ENCODE measurements around the gene ELOVL6.

Gene ELOVL6

DNA sequence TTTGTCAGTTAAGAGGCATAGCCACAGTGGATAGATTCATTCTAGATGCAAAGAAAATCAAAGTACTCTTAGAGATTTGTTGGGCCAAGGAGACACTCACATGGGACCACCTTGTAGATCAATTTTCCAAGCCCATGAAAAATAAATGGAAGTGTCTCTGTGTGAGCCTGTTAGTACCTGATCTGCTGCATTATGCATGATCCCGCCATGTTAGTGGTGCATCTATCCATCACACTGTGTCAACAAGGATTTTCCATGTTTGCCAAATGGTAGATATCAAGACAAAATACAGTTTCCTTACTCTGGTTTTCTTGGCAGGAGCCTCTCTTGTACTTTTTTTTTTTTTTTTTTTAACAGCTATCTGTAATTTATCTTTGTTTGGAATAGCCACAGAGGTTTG is 173.4 kb downstream of the ELOVL6 start:
- TF ChIP-seq CTCF (conservative IDR thresholded peaks at IDR 0.05; ENCODE audit: low read depth): no peak
- no peak overlapping the region for H3K27ac ChIP-seq
- POLR2A ChIA-PET (ENCODE audit: low non-redundant PET): no interaction called here
- no peak for DNase-seq (ENCODE audit: low spot score)
- CTCF ChIA-PET: no interaction called here

DNA sequence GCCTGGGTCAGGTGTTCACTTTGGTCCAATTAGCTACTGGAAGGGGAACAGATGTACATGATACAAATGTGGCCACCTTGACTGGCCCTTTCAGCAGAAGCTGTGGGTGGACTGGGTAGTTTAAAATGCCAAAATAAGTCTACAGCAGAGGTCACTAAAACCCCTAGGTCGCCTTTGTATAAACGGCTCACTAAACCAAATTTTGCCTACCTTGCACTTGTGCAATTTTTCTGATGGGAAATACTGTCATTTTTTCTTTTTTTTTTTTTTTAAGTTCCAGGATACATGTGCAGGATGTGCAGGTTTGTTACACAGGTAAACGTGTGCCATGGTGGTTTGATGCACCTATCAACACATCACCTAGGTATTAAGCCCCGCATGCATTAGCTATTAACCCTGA is 176.0 kb downstream of the ELOVL6 start:
- no peak for DNase-seq (ENCODE audit: low spot score)
- no peak for TF ChIP-seq CTCF (conservative IDR thresholded peaks at IDR 0.05; ENCODE audit: low read depth)
- ChIA-PET POLR2A (ENCODE audit: low non-redundant PET) (no interaction called here), CTCF (interaction anchor here (0.6 kb wide), 1 partner anchor 192 kb away, joined by 3 read pairs; no protein-coding TSS in a partner anchor)
- H3K27ac ChIP-seq: no peak overlapping the region

- ChIA-PET POLR2A (ENCODE audit: low non-redundant PET) (no interaction called here), CTCF (interaction anchor here (0.6 to 1.2 kb wide), 4 partner anchors 15 to 491 kb away, joined by 4 to 6 read pairs (median 4); no protein-coding TSS in a partner anchor)
- no peak for DNase-seq (ENCODE audit: low spot score)
- no peak overlapping the region for H3K27ac ChIP-seq
- no peak for TF ChIP-seq CTCF (conservative IDR thresholded peaks at IDR 0.05; ENCODE audit: low read depth)
These were observed 177.6 kb downstream of the ELOVL6 start for GRCh38 chr4:110020646-110021443.

- no peak for DNase-seq (ENCODE audit: low spot score)
- ChIA-PET POLR2A (ENCODE audit: low non-redundant PET) (no interaction called here), CTCF (interaction anchor here (1.2 kb wide), 1 partner anchor 491 kb away, joined by 6 read pairs; no protein-coding TSS in a partner anchor)
- H3K27ac ChIP-seq: no peak overlapping the region
- no peak for TF ChIP-seq CTCF (conservative IDR thresholded peaks at IDR 0.05; ENCODE audit: low read depth)
These were observed 178.3 kb downstream of the ELOVL6 start for GRCh38 chr4:110020139-110020538.

GRCh38 chr4:110019153-110019552 is 179.3 kb downstream of the ELOVL6 start:
- no peak for DNase-seq (ENCODE audit: low spot score)
- CTCF ChIA-PET: interaction anchor here (0.6 kb wide), 1 partner anchor 461 kb away, joined by 4 read pairs; no protein-coding TSS in a partner anchor
- POLR2A ChIA-PET (ENCODE audit: low non-redundant PET): no interaction called here
- TF ChIP-seq CTCF (conservative IDR thresholded peaks at IDR 0.05; ENCODE audit: low read depth): no peak
- no peak overlapping the region for H3K27ac ChIP-seq

DNA sequence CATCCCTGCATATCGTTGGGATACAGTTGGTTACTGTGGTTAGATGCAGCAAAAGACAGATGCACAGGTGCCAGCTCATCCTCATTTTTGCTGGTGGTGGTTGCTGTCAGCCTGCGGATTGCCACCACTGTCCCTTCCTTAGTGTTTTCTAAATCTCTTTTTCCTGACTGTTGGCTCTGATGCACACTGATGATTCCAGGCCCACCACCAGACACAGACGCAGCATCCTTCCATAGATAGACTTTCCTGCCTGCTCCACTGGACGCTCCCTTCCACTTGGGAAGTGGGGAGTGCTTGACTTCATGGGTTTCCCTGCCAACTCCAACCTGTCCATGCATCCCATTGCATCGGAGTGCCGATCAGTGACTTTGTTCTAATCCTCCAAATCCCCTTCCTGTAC is 184.2 kb downstream of the ELOVL6 start:
- TF ChIP-seq CTCF (conservative IDR thresholded peaks at IDR 0.05; ENCODE audit: low read depth): no peak
- POLR2A ChIA-PET (ENCODE audit: low non-redundant PET): no interaction called here
- no peak overlapping the region for H3K27ac ChIP-seq
- DNase-seq (ENCODE audit: low spot score): no peak
- CTCF ChIA-PET: no interaction called here

All from RWPE1 (cell line).